Stimulated activated naive CD8-positive, alpha-beta T cell treated with anti-CD3 and anti-CD28 coated beads, Interleukin-15, Interleukin-2, amounts not matched to agents 100 U/mL and 50 U/mL, for 24 hours (primary cell): Measurements from ENCODE around the gene TMEM156.
"Not testable (repeated sequence)": the region's sequence is repeated elsewhere in the genome, so short reads cannot be mapped to it uniquely, and the experiment has no call there.

Experiments used
- ATAC-seq: fragments of 150-1000 bp; cut with Tn5 transposase; one replicate; pipeline ENCODE4 v1.10.0; 2021
- DNase-seq: peaks from one replicate; pipeline ENCODE4 v3.0.0; 2021

TMEM156 gene

GRCh38 chr4:38957261-38957815 lies 74.9 kb downstream of the TMEM156 start:
- DNase-seq (no peak), ATAC-seq (no peak)

- ATAC-seq (no peak), DNase-seq (no peak)
Measured at GRCh38 chr4:38955957-38956356, 76.3 kb downstream of the TMEM156 start.

DNA sequence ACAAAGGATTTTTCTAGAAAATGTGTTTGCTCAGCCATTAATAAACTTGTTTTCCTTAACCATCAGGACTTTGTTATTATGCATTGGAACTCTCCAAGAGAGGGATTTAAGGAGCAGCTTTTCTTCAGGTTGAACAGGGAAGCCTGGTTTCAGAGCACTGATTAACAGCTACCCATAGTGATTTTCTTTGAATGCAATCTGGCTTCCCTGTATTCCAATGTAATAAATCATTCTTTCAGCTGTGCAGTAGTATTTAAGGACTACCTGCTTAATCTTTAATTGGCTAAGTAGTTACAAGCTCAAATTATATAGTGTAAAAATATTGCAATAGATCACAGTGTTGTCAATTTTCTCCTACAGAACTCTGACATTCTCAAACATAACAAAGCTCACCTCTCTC lies 77.5 kb downstream of the TMEM156 start:
- ATAC-seq (no peak), DNase-seq (no peak)

DNA sequence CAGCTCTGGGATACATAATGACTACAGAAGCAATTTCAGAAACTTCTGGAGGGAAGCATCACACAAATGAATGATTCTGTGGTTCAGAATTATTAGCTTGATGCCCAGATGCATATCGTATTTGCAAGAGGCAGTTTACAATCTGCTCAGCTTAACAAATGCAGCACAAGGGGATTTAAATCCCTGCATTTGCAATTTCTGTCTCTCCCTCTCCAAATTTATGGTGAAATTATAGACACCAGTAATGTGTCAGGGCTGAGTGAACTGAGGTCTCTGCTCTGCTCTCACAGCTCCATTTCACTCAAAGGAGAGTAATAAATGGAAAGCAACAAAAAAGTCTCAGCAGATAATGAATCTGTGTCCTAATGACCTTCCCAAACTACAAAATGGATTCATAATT lies 80.2 kb downstream of the TMEM156 start:
- ATAC-seq, result no peak
- DNase-seq, result no peak

DNA sequence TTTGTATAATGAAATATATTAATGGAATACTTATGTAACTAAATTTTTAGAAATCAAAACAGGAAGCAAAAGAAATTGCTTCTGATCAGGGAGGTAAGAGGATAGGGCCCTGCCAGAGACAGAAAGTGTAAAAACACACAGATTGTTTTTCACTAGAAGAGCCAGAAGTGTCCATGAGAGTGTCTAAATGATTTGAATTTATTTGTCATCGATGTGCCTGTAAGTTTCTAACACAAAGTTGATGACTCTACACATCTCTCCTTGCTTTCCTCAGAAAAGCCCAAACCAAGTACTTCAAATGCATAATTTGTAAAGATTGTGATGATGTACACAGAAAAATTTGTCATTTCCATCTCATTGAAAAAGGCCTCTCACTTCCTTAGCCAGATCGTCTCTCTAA lies 80.6 kb downstream of the TMEM156 start:
- DNase-seq (no peak), ATAC-seq (no peak)

DNA sequence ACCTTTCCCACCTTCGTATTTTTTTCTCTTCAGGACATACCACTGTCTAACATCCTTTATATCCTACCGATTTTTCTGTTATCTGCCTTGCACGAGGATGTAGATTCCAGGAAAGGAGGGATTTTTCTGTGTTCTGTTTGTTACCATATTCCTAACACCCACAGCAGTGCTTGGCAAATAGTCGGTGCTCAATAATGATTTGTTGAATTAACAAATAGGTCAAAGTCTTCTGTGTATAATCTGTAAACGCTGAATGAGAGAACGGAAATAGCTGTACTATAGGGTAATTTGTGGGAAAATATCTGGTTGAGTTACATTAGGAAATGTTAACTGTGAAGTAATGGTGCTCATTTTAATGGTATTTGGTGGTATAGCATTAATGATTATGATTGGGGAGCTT lies 81.5 kb downstream of the TMEM156 start:
- no peak for ATAC-seq
- DNase-seq, result no peak

GRCh38 chr4:38950159-38950558 lies 82.0 kb downstream of the TMEM156 start:
- DNase-seq, result no peak

GRCh38 chr4:38949411-38950051 lies 82.7 kb downstream of the TMEM156 start:
- peak; percentile 7 for DNase-seq

More at GRCh38 chr4:38950159-38950558, 82.0 kb downstream of the TMEM156 start:
- ATAC-seq, result no peak

GRCh38 chr4:38948551-38948950 lies 83.7 kb downstream of the TMEM156 start:
- no peak for DNase-seq
- no peak for ATAC-seq

More at GRCh38 chr4:38949411-38950051, 82.7 kb downstream of the TMEM156 start:
- peak; percentile 57 for ATAC-seq

- DNase-seq (no peak), ATAC-seq (no peak)
Measured at GRCh38 chr4:38946919-38947318, 85.3 kb downstream of the TMEM156 start.

- no peak for ATAC-seq
- DNase-seq, result no peak
Measured at GRCh38 chr4:38944440-38944839, 87.8 kb downstream of the TMEM156 start.

DNA sequence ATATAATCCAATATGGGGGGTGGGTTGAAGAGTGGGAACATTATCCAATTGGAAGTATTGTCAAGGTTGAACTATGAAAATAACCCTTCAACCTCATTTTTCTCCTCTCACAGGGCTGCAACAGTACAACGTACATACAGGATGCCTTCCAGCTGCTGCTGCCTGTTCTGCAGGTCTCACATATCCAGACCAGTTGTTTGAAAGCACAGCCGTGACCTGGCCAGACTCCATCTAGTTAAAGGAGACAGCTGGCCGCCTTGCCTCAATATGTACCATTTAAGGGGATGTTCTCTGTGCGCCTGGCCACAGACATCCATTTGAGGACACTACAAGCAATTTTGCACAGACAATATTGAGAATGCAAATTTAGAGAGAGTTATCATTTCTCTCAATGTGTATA lies 88.9 kb downstream of the TMEM156 start:
- no peak for ATAC-seq
- DNase-seq, result no peak

DNA sequence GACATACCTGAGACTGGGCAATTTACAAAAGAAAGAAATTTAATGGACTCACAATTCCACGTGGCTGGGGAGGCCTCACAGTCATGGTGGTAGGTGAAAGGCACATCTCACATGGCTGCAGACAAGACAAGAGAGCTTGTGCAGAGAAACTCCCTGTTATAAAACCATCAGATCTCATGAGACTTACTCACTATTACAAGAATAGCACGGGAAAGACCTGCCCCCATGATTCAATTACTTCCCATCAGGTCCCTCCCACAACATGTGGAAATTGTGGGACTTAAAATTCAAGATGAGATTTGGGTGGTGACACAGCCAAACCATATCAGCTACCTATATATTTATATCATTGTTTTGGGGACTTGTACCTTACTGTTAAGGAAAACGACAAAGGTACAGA lies 90.3 kb downstream of the TMEM156 start:
- not testable (repeated sequence) for DNase-seq, ATAC-seq

- ATAC-seq (peak; percentile 55), DNase-seq (no peak)
Measured at GRCh38 chr4:38940476-38940875, 91.7 kb downstream of the TMEM156 start.

DNA sequence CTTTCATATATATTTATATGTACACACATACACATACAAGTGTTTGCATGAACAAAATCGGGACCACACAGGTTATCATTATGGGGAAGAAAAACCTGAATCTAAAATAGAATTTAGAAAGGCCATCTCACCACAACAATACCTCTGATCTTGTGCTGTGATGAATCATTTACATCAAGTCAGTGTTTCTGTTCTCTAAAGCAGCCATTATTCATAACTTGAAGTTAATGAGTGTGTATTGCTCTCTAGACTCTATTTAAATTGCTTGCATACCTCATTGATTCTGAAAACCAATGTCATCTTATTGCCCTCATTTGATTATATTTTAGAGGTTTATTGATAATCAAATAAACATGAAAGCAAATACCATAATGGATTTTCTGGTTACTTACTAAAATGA lies 93.0 kb downstream of the TMEM156 start:
- DNase-seq, result no peak
- peak; percentile 86 for ATAC-seq

GRCh38 chr4:38935391-38936073 lies 96.7 kb downstream of the TMEM156 start:
- no peak for DNase-seq

DNA sequence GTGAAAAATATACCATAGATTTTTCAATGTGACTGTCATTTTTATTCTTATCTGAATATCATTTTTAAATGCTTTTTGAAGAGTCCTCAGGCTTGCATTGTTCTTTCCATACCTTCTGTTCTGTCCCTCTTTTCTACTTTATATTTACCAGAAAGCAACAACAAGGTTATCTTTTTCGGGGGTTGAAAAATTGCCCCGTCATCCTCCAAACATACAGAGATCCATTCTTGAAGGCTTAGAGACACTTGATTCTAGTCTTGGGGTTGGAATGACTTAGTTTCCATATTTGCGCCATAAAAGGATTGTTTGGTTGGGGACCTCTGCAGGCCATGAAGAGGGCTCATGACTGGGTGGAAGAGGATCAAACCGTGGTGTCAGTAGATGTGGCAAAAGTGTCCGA lies 101.1 kb downstream of the TMEM156 start:
- ATAC-seq, result no peak
- DNase-seq, result no peak

More at GRCh38 chr4:38935391-38936073, 96.7 kb downstream of the TMEM156 start:
- no peak for ATAC-seq

- DNase-seq, result no peak
- no peak for ATAC-seq
Measured at GRCh38 chr4:38930707-38931106, 101.5 kb downstream of the TMEM156 start.

GRCh38 chr4:38930204-38930603 lies 102.0 kb downstream of the TMEM156 start:
- DNase-seq (no peak), ATAC-seq (peak; percentile 28)

DNA sequence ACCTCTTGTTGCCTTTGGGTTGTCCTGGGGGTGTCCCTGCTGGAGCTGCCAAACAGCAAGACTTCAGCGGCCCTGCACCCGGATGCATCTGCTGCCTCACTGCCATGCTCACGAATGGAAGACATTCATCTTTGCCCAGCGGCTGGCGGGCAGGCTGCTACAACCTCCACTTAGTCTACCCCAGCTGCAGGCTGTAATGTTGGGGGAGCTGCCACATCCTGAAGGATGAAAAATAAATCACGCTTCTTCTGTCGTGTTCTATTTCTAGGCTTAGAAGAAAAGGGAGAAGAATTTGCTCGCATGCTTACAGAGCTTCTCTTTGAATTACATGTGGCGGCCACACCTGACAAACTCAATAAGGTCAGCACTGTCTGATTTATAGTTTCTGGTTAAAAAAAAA lies 103.2 kb downstream of the TMEM156 start:
- DNase-seq (no peak), ATAC-seq (no peak)

GRCh38 chr4:38928568-38928967 lies 103.6 kb downstream of the TMEM156 start:
- no peak for DNase-seq

GRCh38 chr4:38926896-38927295 lies 105.3 kb downstream of the TMEM156 start:
- ATAC-seq, result no peak
- DNase-seq, result no peak

More at GRCh38 chr4:38928568-38928967, 103.6 kb downstream of the TMEM156 start:
- ATAC-seq, result no peak
